ENCODE results near the gene MGAT5.

The MGAT5 gene

GRCh38 chr2:134457765-134458472 lies 204.0 kb downstream of the MGAT5 start:
- H3K9me3 ChIP-seq (replicated peaks; ENCODE audit: low read length): no peaks in the 10 kb centered on the region
- no peak overlapping the region for H3K4me3 ChIP-seq (ENCODE audit: low read length)
- no peaks in the 10 kb centered on the region for H3K36me3 ChIP-seq (ENCODE audit: insufficient read depth, low read length)
- H3K4me1 ChIP-seq (ENCODE audit: control insufficient read depth, insufficient read depth, low read length): no peaks in the 10 kb centered on the region
- H3K4me2 ChIP-seq (ENCODE audit: low read length): no peak overlapping the region
- no peak overlapping the region for H3K9ac ChIP-seq (ENCODE audit: low read depth, low read length)
- H3K27me3 ChIP-seq (ENCODE audit: control insufficient read depth, insufficient read depth, low read length): peaks cover 9% of the 10 kb centered on the region

DNA sequence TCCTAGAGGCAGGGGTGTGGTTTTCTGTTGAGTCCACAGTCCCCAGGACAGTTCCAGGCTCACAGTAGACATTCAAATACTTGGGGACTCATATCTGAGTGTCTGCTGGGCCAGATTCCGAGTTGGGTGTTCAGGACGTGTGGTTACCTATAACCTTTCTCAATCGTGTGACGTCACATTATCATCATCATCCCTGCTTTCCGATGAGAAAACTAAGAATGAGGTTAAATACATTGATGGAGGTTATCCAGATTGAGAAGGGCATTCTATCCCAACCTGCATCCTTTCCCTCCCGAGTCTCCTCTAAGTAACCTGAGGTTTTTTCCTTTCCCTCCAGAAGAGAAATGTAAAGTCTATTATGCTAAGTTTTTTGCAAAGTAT lies 204.6 kb downstream of the MGAT5 start:
- peaks cover 14% of the 10 kb centered on the region for H3K27me3 ChIP-seq (ENCODE audit: control insufficient read depth, insufficient read depth, low read length)
- H3K4me1 ChIP-seq (ENCODE audit: control insufficient read depth, insufficient read depth, low read length): no peaks in the 10 kb centered on the region
- no peak overlapping the region for H3K9ac ChIP-seq (ENCODE audit: low read depth, low read length)

DNA sequence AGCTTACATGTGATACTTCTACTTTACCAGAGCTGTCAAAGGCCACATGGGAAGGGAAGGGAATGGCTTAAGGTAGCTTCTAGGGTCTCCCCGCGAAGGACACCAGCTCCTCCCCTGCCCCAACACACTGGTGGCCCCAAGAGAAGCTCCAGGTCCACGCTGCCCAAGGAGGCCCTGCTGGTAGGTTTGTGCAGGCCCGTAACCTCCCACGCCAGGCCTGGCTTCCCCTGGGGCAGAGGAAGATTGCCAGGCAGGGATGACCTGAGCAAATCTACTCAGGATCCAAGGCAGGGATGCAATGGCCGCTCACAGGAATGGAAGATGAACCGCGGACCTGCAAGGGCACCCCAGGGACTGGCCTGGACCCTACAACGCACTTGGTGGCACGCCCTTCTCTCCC lies 205.1 kb downstream of the MGAT5 start:
- Histone ChIP-seq H3K9me3 (replicated peaks; ENCODE audit: low read length) (no peaks in the 10 kb centered on the region), H3K4me3 (ENCODE audit: low read length) (no peak overlapping the region), H3K9ac (ENCODE audit: low read depth, low read length) (no peak overlapping the region), H3K4me2 (ENCODE audit: low read length) (no peak overlapping the region), H3K4me1 (ENCODE audit: control insufficient read depth, insufficient read depth, low read length) (no peaks in the 10 kb centered on the region), H3K27me3 (ENCODE audit: control insufficient read depth, insufficient read depth, low read length) (peaks cover 15% of the 10 kb centered on the region), H3K36me3 (ENCODE audit: insufficient read depth, low read length) (no peaks in the 10 kb centered on the region)

More for the DNA sequence above, 204.6 kb downstream of the MGAT5 start:
- Histone ChIP-seq H3K4me2 (ENCODE audit: low read length) (no peak overlapping the region), H3K4me3 (ENCODE audit: low read length) (no peak overlapping the region), H3K9me3 (replicated peaks; ENCODE audit: low read length) (no peaks in the 10 kb centered on the region), H3K36me3 (ENCODE audit: insufficient read depth, low read length) (no peaks in the 10 kb centered on the region)

GRCh38 chr2:134459706-134460406 lies 206.0 kb downstream of the MGAT5 start:
- H3K9ac ChIP-seq (ENCODE audit: low read depth, low read length): no peak overlapping the region

GRCh38 chr2:134460583-134460998 lies 206.7 kb downstream of the MGAT5 start:
- H3K27me3 ChIP-seq (ENCODE audit: control insufficient read depth, insufficient read depth, low read length): peaks cover 16% of the 10 kb centered on the region
- no peaks in the 10 kb centered on the region for H3K36me3 ChIP-seq (ENCODE audit: insufficient read depth, low read length)
- no peak overlapping the region for H3K4me2 ChIP-seq (ENCODE audit: low read length)
- H3K9me3 ChIP-seq (replicated peaks; ENCODE audit: low read length): no peaks in the 10 kb centered on the region
- no peak overlapping the region for H3K9ac ChIP-seq (ENCODE audit: low read depth, low read length)
- H3K4me1 ChIP-seq (ENCODE audit: control insufficient read depth, insufficient read depth, low read length): no peaks in the 10 kb centered on the region
- no peak overlapping the region for H3K4me3 ChIP-seq (ENCODE audit: low read length)

More at GRCh38 chr2:134459706-134460406, 206.0 kb downstream of the MGAT5 start:
- Histone ChIP-seq H3K4me1 (ENCODE audit: control insufficient read depth, insufficient read depth, low read length) (no peaks in the 10 kb centered on the region), H3K36me3 (ENCODE audit: insufficient read depth, low read length) (no peaks in the 10 kb centered on the region), H3K9me3 (replicated peaks; ENCODE audit: low read length) (no peaks in the 10 kb centered on the region), H3K4me2 (ENCODE audit: low read length) (no peak overlapping the region), H3K4me3 (ENCODE audit: low read length) (no peak overlapping the region), H3K27me3 (ENCODE audit: control insufficient read depth, insufficient read depth, low read length) (peaks cover 15% of the 10 kb centered on the region)

DNA sequence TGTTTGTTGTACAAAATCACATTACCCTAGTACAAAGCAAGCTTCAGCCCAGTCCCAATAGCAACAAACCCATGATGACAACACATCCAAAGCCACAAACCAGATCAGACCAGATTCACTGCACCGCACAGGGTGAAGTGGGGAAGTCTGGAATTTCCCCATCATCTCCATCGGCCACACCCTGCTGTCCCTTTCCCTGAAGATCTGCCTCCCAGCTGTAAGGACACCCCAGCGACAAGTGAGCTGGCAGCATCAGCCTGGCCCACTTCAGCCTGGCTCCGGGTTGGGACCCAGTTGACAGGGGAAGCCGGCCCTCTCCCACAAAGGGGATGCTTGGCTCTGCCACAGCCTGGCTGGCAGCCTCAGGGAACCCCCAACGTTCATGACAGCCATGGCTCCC lies 207.6 kb downstream of the MGAT5 start:
- peaks cover 21% of the 10 kb centered on the region for H3K27me3 ChIP-seq (ENCODE audit: control insufficient read depth, insufficient read depth, low read length)
- H3K9ac ChIP-seq (ENCODE audit: low read depth, low read length): no peak overlapping the region
- H3K9me3 ChIP-seq (replicated peaks; ENCODE audit: low read length): no peaks in the 10 kb centered on the region
- no peak overlapping the region for H3K4me3 ChIP-seq (ENCODE audit: low read length)
- no peaks in the 10 kb centered on the region for H3K4me1 ChIP-seq (ENCODE audit: control insufficient read depth, insufficient read depth, low read length)
- H3K36me3 ChIP-seq (ENCODE audit: insufficient read depth, low read length): no peaks in the 10 kb centered on the region
- H3K4me2 ChIP-seq (ENCODE audit: low read length): no peak overlapping the region

GRCh38 chr2:134462275-134462674 lies 208.4 kb downstream of the MGAT5 start:
- peaks cover 25% of the 10 kb centered on the region for H3K27me3 ChIP-seq (ENCODE audit: control insufficient read depth, insufficient read depth, low read length)
- H3K9me3 ChIP-seq (replicated peaks; ENCODE audit: low read length): no peaks in the 10 kb centered on the region
- H3K4me3 ChIP-seq (ENCODE audit: low read length): no peak overlapping the region
- no peak overlapping the region for H3K9ac ChIP-seq (ENCODE audit: low read depth, low read length)
- H3K36me3 ChIP-seq (ENCODE audit: insufficient read depth, low read length): no peaks in the 10 kb centered on the region
- H3K4me2 ChIP-seq (ENCODE audit: low read length): no peak overlapping the region
- no peaks in the 10 kb centered on the region for H3K4me1 ChIP-seq (ENCODE audit: control insufficient read depth, insufficient read depth, low read length)

- Histone ChIP-seq H3K36me3 (ENCODE audit: insufficient read depth, low read length) (no peaks in the 10 kb centered on the region), H3K27me3 (ENCODE audit: control insufficient read depth, insufficient read depth, low read length) (peaks cover 26% of the 10 kb centered on the region), H3K4me3 (ENCODE audit: low read length) (no peak overlapping the region), H3K4me2 (ENCODE audit: low read length) (no peak overlapping the region), H3K4me1 (ENCODE audit: control insufficient read depth, insufficient read depth, low read length) (no peaks in the 10 kb centered on the region), H3K9ac (ENCODE audit: low read depth, low read length) (no peak overlapping the region), H3K9me3 (replicated peaks; ENCODE audit: low read length) (no peaks in the 10 kb centered on the region)
Measured at GRCh38 chr2:134462791-134463698, 209.2 kb downstream of the MGAT5 start.

GRCh38 chr2:134463699-134464022 lies 209.8 kb downstream of the MGAT5 start:
- H3K4me2 ChIP-seq (ENCODE audit: low read length): no peak overlapping the region
- no peaks in the 10 kb centered on the region for H3K4me1 ChIP-seq (ENCODE audit: control insufficient read depth, insufficient read depth, low read length)
- peaks cover 29% of the 10 kb centered on the region for H3K27me3 ChIP-seq (ENCODE audit: control insufficient read depth, insufficient read depth, low read length)
- no peak overlapping the region for H3K9ac ChIP-seq (ENCODE audit: low read depth, low read length)
- H3K4me3 ChIP-seq (ENCODE audit: low read length): no peak overlapping the region
- no peaks in the 10 kb centered on the region for H3K9me3 ChIP-seq (replicated peaks; ENCODE audit: low read length)
- no peaks in the 10 kb centered on the region for H3K36me3 ChIP-seq (ENCODE audit: insufficient read depth, low read length)

GRCh38 chr2:134465228-134466105 lies 211.6 kb downstream of the MGAT5 start:
- Histone ChIP-seq H3K4me2 (ENCODE audit: low read length) (no peak overlapping the region), H3K9ac (ENCODE audit: low read depth, low read length) (no peak overlapping the region), H3K4me3 (ENCODE audit: low read length) (no peak overlapping the region), H3K9me3 (replicated peaks; ENCODE audit: low read length) (no peaks in the 10 kb centered on the region), H3K36me3 (ENCODE audit: insufficient read depth, low read length) (no peaks in the 10 kb centered on the region), H3K4me1 (ENCODE audit: control insufficient read depth, insufficient read depth, low read length) (no peaks in the 10 kb centered on the region), H3K27me3 (ENCODE audit: control insufficient read depth, insufficient read depth, low read length) (peaks cover 29% of the 10 kb centered on the region)

- Histone ChIP-seq H3K4me2 (ENCODE audit: low read length) (no peak overlapping the region), H3K9ac (ENCODE audit: low read depth, low read length) (no peak overlapping the region), H3K4me1 (ENCODE audit: control insufficient read depth, insufficient read depth, low read length) (no peaks in the 10 kb centered on the region), H3K27me3 (ENCODE audit: control insufficient read depth, insufficient read depth, low read length) (peaks cover 29% of the 10 kb centered on the region), H3K36me3 (ENCODE audit: insufficient read depth, low read length) (no peaks in the 10 kb centered on the region), H3K9me3 (replicated peaks; ENCODE audit: low read length) (no peaks in the 10 kb centered on the region), H3K4me3 (ENCODE audit: low read length) (no peak overlapping the region)
Measured at GRCh38 chr2:134466141-134466540, 212.3 kb downstream of the MGAT5 start.
